Thymus (tissue), 11 donors: ENCODE data around the gene FANCM. TPM values are rescaled to one million over a fixed set of nuclear protein-coding genes. Genes with fewer than 3 reads are reported as not detected.
"Not testable (repeated sequence)": the region's sequence is repeated elsewhere in the genome, so short reads cannot be mapped to it uniquely, and the experiment has no call there.

ENCODE experiments used
- DNase-seq, 9 donors: peaks; one replicate each; pipeline ENCODE4 v3.0.0-alpha.2; 2013; ENCODE audit warnings: low spot score in 9 of 9, low read depth in 6 of 9, missing footprints in 1 of 9
- H3K27ac ChIP-seq, 2 donors: one replicate each; pipeline ENCODE4 v1.5.1; 2013; ENCODE audit warnings: control low read depth in 1 of 2, low read depth in 1 of 2, low read length in 1 of 2, mild to moderate bottlenecking in 1 of 2, moderate library complexity in 1 of 2
- H3K27me3 ChIP-seq, 2 donors: one replicate each; pipeline ENCODE4 v1.5.1; 2013; ENCODE audit warnings: low read length in 1 of 2; ENCODE audit not compliant: control insufficient read depth in 2 of 2, insufficient read depth in 1 of 2
- H3K36me3 ChIP-seq, 2 donors: one replicate each; pipeline ENCODE4 v1.5.1; 2013; ENCODE audit warnings: low read length in 1 of 2, mild to moderate bottlenecking in 1 of 2, moderate library complexity in 1 of 2; ENCODE audit not compliant: control insufficient read depth in 2 of 2, insufficient read depth in 2 of 2
- H3K4me1 ChIP-seq, 2 donors: one replicate each; pipeline ENCODE4 v1.5.1; 2013; ENCODE audit warnings: low read length in 2 of 2; ENCODE audit not compliant: control insufficient read depth in 2 of 2, insufficient read depth in 2 of 2
- H3K4me3 ChIP-seq, 2 donors: one replicate each; pipeline ENCODE4 v1.5.1; 2013; ENCODE audit warnings: low read length in 2 of 2, control low read depth in 1 of 2, mild to moderate bottlenecking in 1 of 2
- H3K9me3 ChIP-seq, 2 donors: one replicate each; pipeline ENCODE4 v1.5.1; 2013; ENCODE audit warnings: low read length in 1 of 2, mild to moderate bottlenecking in 1 of 2; ENCODE audit not compliant: control insufficient read depth in 2 of 2, insufficient read depth in 1 of 2
- WGBS: extraction: QIAGEN DNeasy Blood & Tissue Kit; methylation state at CpG from one replicate; pipeline ENCODE4 v1.1.7; 2013; 5-methylcytosine and 5-hydroxymethylcytosine counted together
- polyA plus RNA-seq: library from polyadenylated mRNA; stranded (reverse); fragments of 200-250 nt; gene quantifications from one replicate; pipeline ENCODE4 v1.2.3, GENCODE V29; 2013
- total RNA-seq: library from RNA; stranded (reverse); fragments of 120-200 nt; gene quantifications from one replicate; pipeline ENCODE4 v1.2.4, GENCODE V29; 2013
- donor health status: healthy.

FANCM gene
- total and polyA plus RNA-seq, 2 donors: 7.1 to 10.5 TPM

DNA sequence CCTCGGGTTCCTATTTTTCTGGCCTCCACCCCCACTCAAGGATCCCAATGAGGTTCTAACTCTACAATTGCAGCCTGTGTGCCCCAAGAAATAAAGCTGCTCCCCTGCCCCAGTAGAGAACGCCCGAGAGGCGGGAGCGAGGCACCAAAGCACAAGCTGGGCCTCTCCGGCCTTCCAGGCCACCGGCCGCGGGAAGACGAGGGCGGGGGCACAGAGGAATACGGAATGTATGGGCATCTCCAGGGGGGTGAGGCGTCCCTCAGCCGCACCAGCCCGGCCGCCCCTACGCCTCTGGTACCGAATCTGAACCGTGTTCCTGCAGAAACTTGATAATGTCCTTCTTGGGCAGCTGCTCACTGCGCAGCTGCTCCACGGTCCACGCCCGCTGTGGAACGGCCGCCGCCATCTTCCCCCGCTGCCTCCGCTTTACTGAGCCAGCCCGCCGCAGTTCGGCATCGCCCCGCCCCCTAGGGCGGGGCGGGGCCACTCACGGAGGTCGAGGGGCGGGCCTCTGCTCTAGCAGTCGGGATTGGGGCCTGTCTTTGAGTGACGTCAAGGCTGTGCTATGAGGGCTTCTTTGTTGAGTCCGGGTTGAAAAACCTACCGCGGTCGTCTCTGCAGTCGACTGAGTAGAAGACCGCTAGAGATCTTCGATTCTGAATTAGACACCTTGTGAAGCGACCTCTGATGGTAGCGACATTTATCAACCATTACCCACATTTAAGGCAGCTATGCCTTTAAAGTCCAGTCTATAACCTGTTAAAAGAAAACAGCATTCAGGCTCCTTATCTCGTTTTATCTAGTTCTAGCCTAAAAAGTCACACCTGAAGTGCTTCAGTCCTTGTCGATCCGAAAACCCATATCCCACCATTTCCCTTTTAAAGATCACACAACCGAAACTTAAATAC, 1.4 kb upstream of the FANCM start, which contains the start of gene FKBP3:
FKBP3 (minus strand) TSS at position 431 of the 908 bp plus-strand sequence; CDS start at position 406, 25 bp downstream.
- no peaks in the 10 kb centered on the region for H3K9me3 ChIP-seq
- DNase-seq: peak; percentile 90 to 99 (median 97)
- no peaks in the 10 kb centered on the region for H3K27me3 ChIP-seq
- WGBS: under 1% methylated on average over 53 of the region's 53 CpGs
- H3K4me3 ChIP-seq: peak within 1 kb of the TSS; percentile 72 to 94
- peak within 1 kb of the TSS; percentile 92 to 99 for H3K27ac ChIP-seq
- peaks cover 7 to 13% of the 10 kb centered on the region in 2 donors for H3K4me1 ChIP-seq
- peaks cover under 1 to 1% of the 10 kb centered on the region in 2 donors for H3K36me3 ChIP-seq

DNA sequence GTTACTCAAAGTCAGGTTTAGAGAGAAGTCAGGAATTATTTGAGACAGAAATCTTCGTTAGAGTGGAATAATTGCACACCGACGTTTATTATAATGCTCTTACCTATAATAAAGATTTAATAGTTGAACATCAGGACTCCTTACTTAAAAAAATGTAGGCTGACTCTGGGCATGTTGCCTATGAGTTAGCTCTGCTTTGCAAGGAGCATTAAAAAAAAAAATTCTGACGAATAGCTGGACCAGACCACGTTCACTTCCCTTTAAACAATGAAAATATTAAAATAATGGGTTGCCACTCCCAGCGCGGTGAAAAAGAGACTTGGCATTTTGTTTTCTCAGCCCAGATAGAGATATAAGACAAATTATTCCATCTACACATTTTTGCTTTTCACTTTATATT, 574 bp upstream of the FANCM start:
- Histone ChIP-seq H3K9me3 (no peaks in the 10 kb centered on the region), H3K4me3 (peak overlapping the region; percentile 72 to 94), H3K27me3 (no peaks in the 10 kb centered on the region), H3K27ac (peak overlapping the region; percentile 92 to 99), H3K4me1 (peaks cover 7 to 13% of the 10 kb centered on the region in 2 donors), H3K36me3 (no peaks in the 10 kb centered on the region)
- peak in 4 of 9 donors; percentile 5 to 43 (median 34) for DNase-seq
- WGBS: 2% methylated on average over 7 of the region's 7 CpGs

DNA sequence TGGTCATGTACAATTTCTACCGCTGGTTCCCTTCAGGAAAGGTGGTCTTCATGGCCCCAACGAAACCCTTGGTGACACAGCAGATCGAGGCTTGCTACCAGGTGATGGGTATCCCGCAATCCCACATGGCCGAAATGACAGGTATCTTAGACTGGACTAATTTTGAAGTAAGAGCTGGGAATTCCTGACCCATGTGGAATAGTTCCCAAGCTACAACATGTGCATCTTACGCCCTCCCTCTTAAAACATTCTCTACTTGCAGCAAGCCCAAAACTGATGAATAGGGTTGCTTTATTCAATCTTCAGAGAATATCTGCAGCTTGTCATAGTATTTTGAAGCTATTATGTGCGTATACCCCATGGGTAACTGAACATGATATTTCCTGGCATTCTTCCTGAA, 669 bp downstream of the FANCM start:
- H3K4me1 ChIP-seq: peaks cover 7 to 13% of the 10 kb centered on the region in 2 donors

DNA sequence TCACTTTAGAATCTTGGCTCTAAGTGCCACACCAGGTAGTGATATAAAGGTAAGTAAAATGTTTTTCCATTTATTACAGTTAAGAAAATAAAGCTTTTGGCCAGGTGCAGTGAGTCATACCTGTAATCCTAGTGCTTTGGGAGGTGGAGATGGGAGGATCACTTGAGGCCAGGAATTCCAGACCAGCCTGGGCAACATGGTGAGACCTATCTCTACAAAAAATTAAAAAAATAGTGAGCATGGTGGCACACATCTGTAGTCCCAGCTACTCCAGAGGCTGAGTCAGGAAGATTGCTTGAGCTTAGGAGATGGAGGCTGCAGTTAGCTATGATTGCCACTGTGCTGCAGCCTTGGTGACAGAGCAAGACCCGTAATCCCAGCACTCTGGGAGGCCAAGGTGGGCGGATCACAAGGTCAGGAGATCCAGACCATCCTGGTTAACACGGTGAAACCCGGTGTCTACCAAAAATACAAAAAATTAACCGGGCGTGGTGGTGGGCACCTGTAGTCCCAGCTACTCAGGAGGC, 5.0 kb downstream of the FANCM start:
- Histone ChIP-seq H3K4me3 (no peak overlapping the region), H3K27me3 (no peaks in the 10 kb centered on the region), H3K36me3 (peaks cover 8 to 10% of the 10 kb centered on the region in 2 donors), H3K4me1 (peaks cover 3 to 12% of the 10 kb centered on the region in 2 donors), H3K27ac (no peak overlapping the region), H3K9me3 (no peaks in the 10 kb centered on the region)
- WGBS: 99% methylated on average over 6 of the region's 6 CpGs
- DNase-seq: no peak

More for the DNA sequence above, 669 bp downstream of the FANCM start:
- Histone ChIP-seq H3K9me3 (no peaks in the 10 kb centered on the region), H3K36me3 (no peaks in the 10 kb centered on the region), H3K4me3 (peak overlapping the region; percentile 72 to 94), H3K27me3 (no peaks in the 10 kb centered on the region), H3K27ac (peak overlapping the region; percentile 71 to 99)
- peak in 1 of 9 donors; percentile 1 for DNase-seq
- 4% methylated on average over 7 of the region's 7 CpGs for WGBS

DNA sequence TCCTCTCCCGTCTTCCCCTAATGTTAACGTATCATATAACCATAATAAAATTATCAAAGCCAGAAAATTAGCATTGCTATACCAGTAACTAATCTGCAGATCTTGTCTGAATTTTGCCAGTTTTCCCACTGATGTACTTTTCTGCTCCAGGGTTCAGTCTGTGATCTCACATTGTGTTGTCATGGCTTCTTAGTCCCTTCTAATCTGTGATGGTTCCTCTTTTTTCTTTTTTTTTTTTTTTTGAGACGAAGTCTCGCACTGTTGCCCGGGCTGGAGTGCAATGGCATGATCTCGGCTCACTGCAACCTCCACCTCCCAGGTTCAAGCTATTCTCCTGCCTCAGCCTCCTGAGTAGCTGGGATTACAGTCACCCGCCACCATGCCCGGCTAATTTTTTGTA, 6.4 kb downstream of the FANCM start:
- DNase-seq, H3K27me3 ChIP-seq, H3K4me1 ChIP-seq, H3K4me3 ChIP-seq, H3K36me3 ChIP-seq, H3K27ac ChIP-seq, H3K9me3 ChIP-seq: not testable (repeated sequence)
- WGBS: 94% methylated on average over 8 of the region's 8 CpGs

DNA sequence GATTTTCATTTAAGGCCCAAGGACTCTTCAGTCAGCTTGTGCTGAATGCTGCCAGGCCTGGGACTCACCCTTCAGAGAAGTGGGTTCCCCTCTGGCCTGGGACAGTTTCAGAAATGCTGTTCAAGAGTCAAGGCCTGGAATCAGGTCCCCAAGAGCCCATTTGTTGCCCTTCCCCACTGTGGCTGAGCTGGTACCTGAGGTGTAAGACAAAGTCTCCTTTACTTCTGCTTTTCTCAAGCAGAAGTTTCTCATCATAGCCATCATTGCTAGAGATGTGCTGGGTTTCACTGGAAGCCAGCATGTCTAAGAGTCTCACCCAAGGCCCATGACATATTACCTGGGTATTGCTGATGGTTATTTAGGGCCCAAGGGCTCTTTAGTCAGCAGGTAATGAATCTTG, 8.9 kb downstream of the FANCM start:
- no peaks in the 10 kb centered on the region for H3K4me1 ChIP-seq
- H3K27me3 ChIP-seq: no peaks in the 10 kb centered on the region
- no peak overlapping the region for H3K27ac ChIP-seq
- H3K36me3 ChIP-seq: peaks cover 10 to 14% of the 10 kb centered on the region in 2 donors
- H3K9me3 ChIP-seq: no peaks in the 10 kb centered on the region
- no peak overlapping the region for H3K4me3 ChIP-seq
- no peak for DNase-seq

DNA sequence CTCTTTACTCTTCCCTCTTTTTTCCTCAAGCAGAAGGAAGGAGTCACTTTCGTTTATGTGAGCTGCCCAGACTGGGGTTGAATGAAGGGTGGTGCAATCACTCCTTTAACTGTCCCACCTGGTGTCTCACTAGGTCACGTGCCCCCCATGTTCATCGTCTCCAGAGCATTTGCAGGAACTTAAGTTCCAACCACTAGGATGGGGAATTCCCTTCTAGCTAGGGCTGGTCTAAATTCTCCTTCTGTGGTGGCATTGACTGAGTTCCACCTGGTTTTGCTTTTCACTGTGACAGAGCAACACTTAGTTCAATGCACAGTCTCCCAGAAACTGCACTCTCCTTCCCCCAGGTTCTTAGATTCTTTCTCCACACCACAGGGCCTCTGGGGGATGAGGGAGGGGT, 9.5 kb downstream of the FANCM start:
- Histone ChIP-seq H3K9me3 (no peaks in the 10 kb centered on the region), H3K27me3 (no peaks in the 10 kb centered on the region), H3K4me1 (no peaks in the 10 kb centered on the region), H3K27ac (no peak overlapping the region), H3K36me3 (peaks cover 10 to 17% of the 10 kb centered on the region in 2 donors), H3K4me3 (no peak overlapping the region)
- DNase-seq: no peak
- WGBS: 98% methylated on average over 3 of the region's 3 CpGs

DNA sequence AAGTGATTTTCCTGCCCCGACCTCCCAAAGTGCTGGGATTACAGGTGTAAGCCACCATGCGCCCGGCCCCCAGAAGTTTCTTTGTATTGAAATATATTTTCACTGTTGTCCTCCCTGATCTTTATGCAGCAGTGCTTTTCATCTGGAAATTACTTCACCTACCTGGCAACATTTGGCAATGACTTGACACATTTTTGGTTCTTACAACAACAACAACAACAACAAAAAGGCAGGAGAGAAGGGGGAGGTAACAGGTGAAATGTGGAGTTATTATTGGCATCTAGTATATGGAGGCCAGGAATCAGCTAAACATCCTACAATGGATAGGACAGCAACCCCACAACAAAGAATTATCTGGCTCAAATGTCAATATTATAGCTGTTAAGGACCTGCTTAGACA, 13.9 kb downstream of the FANCM start:
- 98% methylated on average over 3 of the region's 3 CpGs for WGBS
- Histone ChIP-seq H3K4me3 (no peak overlapping the region), H3K36me3 (peaks cover 10 to 16% of the 10 kb centered on the region in 2 donors), H3K4me1 (no peaks in the 10 kb centered on the region), H3K9me3 (no peaks in the 10 kb centered on the region), H3K27ac (no peak overlapping the region), H3K27me3 (no peaks in the 10 kb centered on the region)
- DNase-seq: no peak

DNA sequence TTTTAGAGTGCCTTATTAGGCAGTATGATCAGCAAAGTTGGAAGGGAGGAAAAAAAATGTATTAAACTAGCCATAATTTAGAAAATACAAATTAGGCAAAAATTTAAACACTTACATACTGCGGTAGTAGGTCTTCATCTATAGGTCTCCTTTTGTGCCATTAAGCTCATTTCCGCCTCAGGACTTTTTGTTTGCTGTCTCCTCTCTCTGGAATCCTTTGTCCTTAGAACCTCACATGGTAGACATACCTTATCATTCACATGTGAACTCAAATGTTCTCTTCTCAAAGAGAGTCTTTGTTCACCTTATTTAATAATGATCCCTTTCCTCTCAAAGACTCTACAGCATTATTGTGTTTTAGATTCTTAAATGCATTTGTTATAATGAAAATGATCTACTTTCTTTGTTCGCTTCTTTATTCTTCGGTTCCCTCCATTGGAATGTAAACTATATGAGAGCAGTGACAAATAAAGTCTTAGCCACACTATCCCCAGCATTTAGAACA, 14.7 kb downstream of the FANCM start:
- no peaks in the 10 kb centered on the region for H3K4me1 ChIP-seq
- H3K27me3 ChIP-seq: no peaks in the 10 kb centered on the region
- H3K36me3 ChIP-seq: peaks cover 2 to 8% of the 10 kb centered on the region in 2 donors
- H3K9me3 ChIP-seq: no peaks in the 10 kb centered on the region
- DNase-seq: no peak
- WGBS: 99% methylated on average over 4 of the region's 4 CpGs
- H3K27ac ChIP-seq: no peak overlapping the region
- H3K4me3 ChIP-seq: no peak overlapping the region
